Activated naive CD4-positive, alpha-beta T cell treated with anti-CD3 and anti-CD28 coated beads, Interleukin-2, amount 10 ng/mL, durations not matched to agents 7 days and 5 days (primary cell): Measurements from ENCODE around the gene PTGES2.

Experiments
- CTCF ChIA-PET: fragments of 350-600 bp; sonication (Branson Sonifier 250); formaldehyde crosslinking; loops from one replicate; lab custom pipeline; 2021; ENCODE audit warnings: antibody characterized with exemption; lab: Charles Lee
- DNase-seq: peaks from one replicate; pipeline ENCODE4 v3.0.0-alpha.2; 2020
- H3K27ac Mint-ChIP-seq: one replicate; pipeline ENCODE4 v1.8.0; 2021; ENCODE audit warnings: mild to moderate bottlenecking, moderate library complexity, mixed read lengths
- H3K27me3 Mint-ChIP-seq: one replicate; pipeline ENCODE4 v1.8.0; 2021; ENCODE audit warnings: mild to moderate bottlenecking, mixed read lengths
- H3K36me3 Mint-ChIP-seq: one replicate; pipeline ENCODE4 v1.8.0; 2021; ENCODE audit warnings: mixed read lengths
- H3K4me1 Mint-ChIP-seq: one replicate; pipeline ENCODE4 v1.8.0; 2021; ENCODE audit warnings: mixed read lengths
- H3K4me3 Mint-ChIP-seq: one replicate; pipeline ENCODE4 v1.8.0; 2021; ENCODE audit warnings: mild to moderate bottlenecking, moderate library complexity, mixed read lengths
- H3K9me3 Mint-ChIP-seq: one replicate; pipeline ENCODE4 v1.8.0; 2021; ENCODE audit warnings: mixed read lengths

PTGES2 gene

GRCh38 chr9:128161215-128161902 lies 33.8 kb upstream of the PTGES2 start:
- Mint-ChIP-seq H3K27ac (peak overlapping the region; percentile 93), H3K9me3 (no peaks in the 10 kb centered on the region), H3K27me3 (no peaks in the 10 kb centered on the region), H3K4me3 (peak overlapping the region; percentile 78), H3K36me3 (peaks cover 22% of the 10 kb centered on the region), H3K4me1 (peaks cover 24% of the 10 kb centered on the region)
- CTCF ChIA-PET = interaction anchor here (0.5 to 1.7 kb wide), 3 partner anchors 29 to 223 kb away, joined by 3 to 5 read pairs (median 3); partner anchors contain the start of gene CIZ1
- no peak for DNase-seq

DNA sequence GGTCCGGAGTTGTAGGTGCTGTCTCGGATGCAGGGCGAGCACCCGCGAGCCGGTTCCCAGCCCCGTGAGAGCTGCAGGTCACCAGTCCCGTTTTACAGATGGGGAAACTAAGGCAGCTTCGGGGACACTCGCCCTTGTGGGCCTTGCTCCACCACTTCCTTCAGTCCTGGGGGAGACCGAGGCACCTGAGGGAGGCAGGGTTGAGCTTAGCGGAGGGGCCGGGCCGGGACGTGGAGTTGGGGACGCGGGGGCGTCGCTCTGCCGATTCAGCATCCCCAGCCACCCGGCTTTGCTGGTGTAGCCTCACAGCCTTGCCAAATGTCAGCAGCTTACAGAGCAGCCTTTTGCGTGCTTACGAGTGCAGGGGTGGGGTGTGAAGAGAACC lies 33.1 kb upstream of the PTGES2 start:
- H3K4me3 Mint-ChIP-seq = peak overlapping the region; percentile 78

DNA sequence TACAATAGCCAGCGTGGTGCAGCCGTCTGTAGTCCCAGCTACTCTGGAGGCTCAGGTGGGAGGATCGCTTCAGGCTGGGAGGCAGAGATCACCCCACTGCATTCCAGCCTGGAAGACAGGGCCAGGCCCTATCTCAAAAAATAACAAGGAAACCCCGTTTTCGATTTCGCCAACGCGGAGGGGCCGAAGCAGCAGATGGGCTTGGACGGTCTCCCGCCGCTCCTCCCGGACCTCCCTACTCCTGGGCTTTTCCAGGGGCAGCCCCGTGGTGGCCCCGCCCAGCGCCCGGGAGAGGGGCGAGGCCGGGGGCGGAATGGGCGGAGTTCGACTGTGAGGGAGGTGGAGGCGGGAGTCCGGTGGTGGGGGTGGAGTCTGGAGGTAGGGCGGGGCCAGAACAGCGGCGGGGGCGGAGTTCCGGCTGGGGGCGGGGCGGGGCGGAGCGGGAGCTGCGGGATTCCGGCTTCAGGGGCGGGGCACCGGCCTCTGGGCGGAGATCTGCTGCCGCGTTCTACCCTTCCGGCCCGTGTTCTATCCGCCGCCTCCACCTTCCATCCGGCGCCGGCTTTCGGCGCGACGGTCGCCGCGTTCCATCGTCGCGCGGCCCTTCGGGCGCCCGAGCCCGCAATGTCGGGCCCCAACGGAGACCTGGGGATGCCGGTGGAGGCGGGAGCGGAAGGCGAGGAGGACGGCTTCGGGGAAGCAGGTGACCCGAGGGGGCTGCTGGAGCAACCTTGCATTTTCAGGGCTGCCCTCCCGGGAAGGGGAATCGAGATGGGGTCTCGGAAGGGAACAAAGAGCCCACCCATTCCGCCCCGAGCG lies 32.5 kb upstream of the PTGES2 start, which contains the start of gene BBLN:
BBLN (plus strand) TSS at position 482 of the 819 bp plus-strand sequence; CDS start at position 625, 143 bp downstream.
- peak within 1 kb of the TSS; percentile 78 for H3K4me3 Mint-ChIP-seq
- no peaks in the 10 kb centered on the region for H3K9me3 Mint-ChIP-seq

More for the DNA sequence above, 33.1 kb upstream of the PTGES2 start:
- CTCF ChIA-PET = interaction anchor here (0.6 to 1.7 kb wide), 3 partner anchors 30 to 181 kb away, joined by 3 to 5 read pairs (median 3); partner anchors contain the start of gene CIZ1
- Mint-ChIP-seq H3K4me1 (peaks cover 24% of the 10 kb centered on the region), H3K36me3 (peaks cover 19% of the 10 kb centered on the region), H3K27me3 (peaks cover 1% of the 10 kb centered on the region), H3K27ac (peak overlapping the region; percentile 93), H3K9me3 (no peaks in the 10 kb centered on the region)
- DNase-seq = peak; percentile 48

DNA sequence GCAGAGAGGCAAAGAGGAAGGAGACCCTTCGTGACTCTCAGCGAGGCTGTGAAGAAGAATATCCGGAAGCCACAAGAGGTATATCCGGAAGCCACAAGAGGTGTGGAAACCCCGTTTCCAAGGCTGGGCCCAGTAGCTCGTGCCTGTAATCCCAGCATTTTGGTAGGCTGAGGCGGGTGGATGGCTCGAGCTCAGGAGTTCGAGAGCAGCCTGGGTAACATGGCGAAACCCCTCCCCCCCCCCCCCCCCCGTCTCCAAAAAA lies 31.9 kb upstream of the PTGES2 start:
- Mint-ChIP-seq H3K27ac (peak overlapping the region; percentile 93), H3K4me3 (peak overlapping the region; percentile 78), H3K36me3 (peaks cover 17% of the 10 kb centered on the region), H3K9me3 (no peaks in the 10 kb centered on the region), H3K4me1 (peaks cover 24% of the 10 kb centered on the region), H3K27me3 (peaks cover 4% of the 10 kb centered on the region)
- peak; percentile 75 for DNase-seq
- CTCF ChIA-PET = interaction anchor here (0.9 to 1.9 kb wide), 5 partner anchors 9 to 249 kb away, joined by 3 to 4 read pairs (median 4); partner anchors contain the start of gene CIZ1

More for the DNA sequence above, 32.5 kb upstream of the PTGES2 start, which contains the start of gene BBLN:
- CTCF ChIA-PET = interaction anchor here (0.6 to 1.9 kb wide), 7 partner anchors 10 to 250 kb away, joined by 3 to 5 read pairs (median 4); partner anchors contain the start of gene CIZ1
- Mint-ChIP-seq H3K36me3 (peaks cover 19% of the 10 kb centered on the region), H3K27ac (peak within 1 kb of the TSS; percentile 93), H3K4me1 (peaks cover 24% of the 10 kb centered on the region), H3K27me3 (peaks cover 4% of the 10 kb centered on the region)
- peak; percentile 95 for DNase-seq

DNA sequence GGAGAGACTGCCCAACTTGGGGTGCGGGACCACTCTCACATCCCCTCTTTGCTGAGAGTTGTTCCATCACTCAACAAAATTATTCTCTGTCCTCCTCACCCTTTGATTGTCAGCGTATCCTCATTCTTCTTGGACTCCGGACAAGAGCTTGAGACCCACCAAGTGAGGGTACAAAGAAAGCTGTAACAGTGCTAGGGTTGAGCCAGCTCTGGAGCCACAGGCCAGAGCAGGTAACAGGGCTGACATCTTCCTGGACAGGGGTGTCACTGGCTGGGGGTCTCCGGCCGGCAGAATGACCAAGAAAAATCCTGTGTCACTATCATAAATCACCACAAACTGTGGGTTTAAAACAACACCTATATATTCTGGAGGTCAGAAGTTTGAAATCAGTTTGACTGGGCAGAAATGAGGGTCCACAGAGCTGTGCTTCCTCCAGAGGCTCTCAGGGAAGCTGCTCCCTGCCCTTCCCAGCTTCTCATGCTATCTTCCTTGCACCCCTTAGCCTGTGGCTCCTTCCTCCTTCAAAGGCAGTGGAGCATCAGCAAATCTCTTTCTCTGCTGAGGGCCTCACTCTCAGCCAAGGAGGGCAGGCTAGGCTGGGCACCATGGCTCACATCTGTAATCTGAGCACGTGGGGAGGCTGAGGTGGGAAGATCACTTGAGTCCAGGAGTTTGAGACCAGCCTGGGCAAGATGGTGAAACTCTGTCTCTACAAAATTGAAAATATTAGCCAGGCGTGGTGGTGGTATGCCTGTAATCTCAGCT lies 28.4 kb upstream of the PTGES2 start:
- peaks cover 9% of the 10 kb centered on the region for H3K4me1 Mint-ChIP-seq
- no peak overlapping the region for H3K27ac Mint-ChIP-seq
- CTCF ChIA-PET = interaction anchor here (1.4 kb wide), 1 partner anchor 30 kb away, joined by 6 read pairs; no protein-coding TSS in a partner anchor
- H3K36me3 Mint-ChIP-seq = no peaks in the 10 kb centered on the region
- no peak overlapping the region for H3K4me3 Mint-ChIP-seq
- H3K27me3 Mint-ChIP-seq = peaks cover 17% of the 10 kb centered on the region
- no peaks in the 10 kb centered on the region for H3K9me3 Mint-ChIP-seq
- no peak for DNase-seq

GRCh38 chr9:128153947-128154695 lies 26.6 kb upstream of the PTGES2 start:
- no peak for DNase-seq
- Mint-ChIP-seq H3K9me3 (no peaks in the 10 kb centered on the region), H3K36me3 (no peaks in the 10 kb centered on the region), H3K4me3 (no peak overlapping the region), H3K27me3 (peaks cover 29% of the 10 kb centered on the region), H3K27ac (no peak overlapping the region), H3K4me1 (peaks cover 2% of the 10 kb centered on the region)
- CTCF ChIA-PET = no interaction called here

DNA sequence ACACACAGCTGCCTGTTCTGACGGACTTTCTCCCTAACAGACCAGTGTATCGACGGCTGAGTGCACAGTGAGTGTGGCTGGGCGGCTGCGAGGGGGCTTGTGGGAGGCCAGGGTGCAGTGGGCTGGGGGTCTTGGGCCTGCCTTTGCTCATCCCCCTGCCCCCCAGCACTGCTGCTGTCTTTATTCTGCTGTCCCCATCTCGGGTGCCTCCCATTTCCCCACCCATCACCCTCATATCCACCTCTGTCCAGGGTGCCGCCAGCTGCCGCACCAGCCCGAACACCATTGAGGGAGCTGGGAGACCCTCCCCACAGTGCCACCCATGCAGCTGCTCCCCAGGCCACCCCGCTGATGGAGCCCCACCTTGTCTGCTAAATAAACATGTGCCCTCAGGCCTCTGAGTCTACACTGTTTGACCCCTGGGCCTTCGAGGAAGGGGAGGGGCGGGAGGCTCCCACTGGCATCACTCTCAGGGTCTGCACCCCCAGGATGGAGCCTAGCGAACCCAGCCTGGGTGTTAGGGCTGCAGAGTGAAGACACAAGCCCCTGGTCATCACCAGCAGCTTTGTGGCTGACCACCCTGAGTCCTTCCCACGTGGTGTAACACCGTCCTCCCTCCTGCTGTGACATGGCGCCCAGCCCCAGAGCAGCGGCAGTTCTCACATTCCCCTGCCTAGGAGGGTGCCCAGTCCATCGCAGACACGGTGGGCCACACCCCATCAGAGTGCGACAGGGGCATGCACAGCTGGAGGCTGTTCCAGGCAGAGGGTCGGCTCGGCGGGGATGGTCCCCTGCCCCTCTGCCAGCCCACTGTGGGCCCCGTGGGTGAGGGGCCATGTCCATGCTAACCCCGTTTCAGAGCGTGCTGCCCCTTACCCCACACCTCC lies 25.8 kb upstream of the PTGES2 start:
- CTCF ChIA-PET = no interaction called here
- H3K4me3 Mint-ChIP-seq = no peak overlapping the region
- no peaks in the 10 kb centered on the region for H3K4me1 Mint-ChIP-seq
- H3K36me3 Mint-ChIP-seq = no peaks in the 10 kb centered on the region
- no peak for DNase-seq
- H3K27ac Mint-ChIP-seq = no peak overlapping the region
- no peaks in the 10 kb centered on the region for H3K9me3 Mint-ChIP-seq
- peaks cover 34% of the 10 kb centered on the region for H3K27me3 Mint-ChIP-seq

DNA sequence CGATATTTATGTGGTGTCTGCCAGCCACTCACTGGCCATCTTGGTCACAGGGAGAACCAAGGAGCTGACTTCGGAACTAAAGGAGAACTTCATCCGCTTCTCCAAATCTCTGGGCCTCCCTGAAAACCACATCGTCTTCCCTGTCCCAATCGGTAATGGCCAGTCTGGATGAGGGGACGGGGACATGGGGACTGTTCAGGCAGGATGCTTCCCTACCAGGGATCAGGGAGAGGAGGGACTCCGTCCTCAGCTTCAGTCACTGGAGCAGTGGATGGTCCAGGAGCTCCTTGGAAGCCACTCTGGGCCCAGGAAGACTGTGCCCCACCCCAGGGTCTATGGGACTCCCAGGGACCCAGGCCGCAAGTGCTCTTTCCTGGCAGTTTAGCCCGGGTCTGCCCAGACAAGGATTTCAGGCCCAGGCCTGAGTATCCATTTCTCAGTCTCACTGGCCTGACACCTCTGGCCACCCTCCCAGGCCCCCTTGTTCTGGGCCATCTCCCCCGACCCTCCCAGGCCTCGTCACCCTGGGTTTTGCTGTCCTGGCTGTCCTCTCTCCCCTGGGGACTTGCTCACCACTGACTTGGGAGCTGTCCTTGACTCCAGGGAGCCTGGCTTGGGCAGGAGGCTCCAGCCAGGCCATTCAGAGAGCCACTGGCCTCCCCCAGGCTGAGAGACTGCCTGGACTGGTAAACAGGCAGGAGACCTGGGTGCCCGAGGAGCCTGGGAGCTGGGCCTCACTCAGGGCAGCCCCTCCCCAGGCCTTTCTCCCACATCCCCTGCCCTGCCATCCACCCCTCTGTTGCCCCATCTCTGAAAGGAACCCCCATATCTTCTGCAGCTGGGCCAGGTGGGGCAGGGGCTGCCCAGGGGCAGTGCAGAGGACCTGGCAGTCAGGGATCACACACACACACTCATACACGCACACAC lies 24.9 kb upstream of the PTGES2 start:
- no peak for DNase-seq
- Mint-ChIP-seq H3K4me1 (no peaks in the 10 kb centered on the region), H3K27ac (no peak overlapping the region), H3K36me3 (no peaks in the 10 kb centered on the region), H3K9me3 (no peaks in the 10 kb centered on the region), H3K4me3 (no peak overlapping the region), H3K27me3 (peaks cover 40% of the 10 kb centered on the region)
- CTCF ChIA-PET = interaction anchor here (1.3 kb wide), 1 partner anchor 15 kb away, joined by 6 read pairs; no protein-coding TSS in a partner anchor

DNA sequence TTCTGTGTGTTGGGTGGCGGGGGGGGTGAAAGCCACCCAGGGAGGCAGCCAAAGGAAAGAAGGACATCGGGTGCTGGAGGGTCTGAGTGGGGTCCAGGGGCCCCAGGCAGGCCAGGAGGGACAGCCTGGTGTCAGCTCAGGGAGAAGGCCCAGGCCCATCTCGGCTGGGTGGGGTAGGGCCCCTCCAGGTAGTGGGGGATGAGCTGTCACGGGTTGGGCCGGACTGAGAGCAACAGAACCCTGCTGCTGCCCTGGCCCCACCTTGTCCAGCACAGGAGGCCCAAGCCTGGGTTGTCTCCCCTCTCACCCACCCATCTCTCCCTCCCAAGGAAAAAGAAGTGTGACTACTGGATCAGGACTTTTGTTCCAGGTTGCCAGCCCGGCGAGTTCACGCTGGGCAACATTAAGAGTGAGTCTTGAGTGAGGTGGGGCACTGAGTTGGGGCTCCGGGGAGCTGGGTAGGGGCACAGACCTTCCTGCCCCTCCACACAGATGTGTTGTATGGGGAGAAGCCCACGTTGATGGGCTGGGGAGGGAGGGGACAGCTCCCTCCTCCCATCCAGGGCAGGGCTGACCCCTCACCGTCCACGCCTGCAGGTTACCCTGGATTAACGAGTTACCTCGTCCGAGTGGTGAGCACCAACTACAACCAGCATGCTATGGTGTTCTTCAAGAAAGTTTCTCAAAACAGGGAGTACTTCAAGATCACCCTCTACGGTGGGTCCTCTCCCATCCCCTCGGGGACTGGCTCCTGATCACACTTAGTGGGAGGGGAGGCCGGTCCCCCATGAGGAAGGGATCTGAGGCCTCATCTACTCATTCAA lies 24.0 kb upstream of the PTGES2 start:
- CTCF ChIA-PET = interaction anchor here (0.9 to 1.3 kb wide), 3 partner anchors 15 to 44 kb away, joined by 3 to 6 read pairs (median 3); no protein-coding TSS in a partner anchor
- Mint-ChIP-seq H3K27ac (no peak overlapping the region), H3K4me1 (no peaks in the 10 kb centered on the region)

DNA sequence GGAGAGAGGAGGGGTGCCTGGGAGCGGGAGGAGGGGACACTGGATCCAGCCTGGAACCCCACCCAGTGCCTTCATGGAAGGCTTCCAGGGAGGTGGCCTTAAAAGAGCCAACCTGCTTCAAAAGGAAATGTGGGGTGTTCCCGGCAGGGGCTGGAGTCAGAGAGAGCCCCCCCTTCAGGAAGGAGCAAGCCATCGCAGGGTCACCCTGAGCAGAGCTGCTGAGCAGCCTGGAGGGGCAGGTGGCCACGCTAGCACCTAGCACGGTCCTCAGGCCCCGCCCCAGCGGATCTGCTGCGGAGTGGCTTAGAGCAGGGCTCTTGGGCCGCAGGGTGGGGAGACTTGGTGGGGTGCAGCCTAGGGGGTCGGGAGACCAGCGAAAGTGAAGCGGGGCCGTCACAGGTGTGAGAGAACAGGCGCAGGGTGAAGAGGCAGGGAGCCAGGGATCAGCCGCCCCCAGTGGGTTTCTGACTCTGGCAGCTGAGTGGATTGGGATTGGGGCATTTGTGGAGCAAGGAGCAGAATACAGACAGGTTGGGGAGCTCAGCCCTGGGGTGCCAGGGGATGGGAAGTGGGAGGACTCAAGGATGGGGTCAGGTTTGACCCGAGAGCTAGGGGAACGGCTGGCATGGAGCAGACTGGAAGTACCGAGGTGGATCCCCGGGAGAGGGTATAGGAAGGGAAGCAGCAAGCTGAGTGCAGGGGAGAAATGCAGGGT lies 23.2 kb upstream of the PTGES2 start:
- peaks cover 47% of the 10 kb centered on the region for H3K27me3 Mint-ChIP-seq
- peak; percentile 42 for DNase-seq

More for the DNA sequence above, 24.0 kb upstream of the PTGES2 start:
- Mint-ChIP-seq H3K4me3 (no peak overlapping the region), H3K27me3 (peaks cover 43% of the 10 kb centered on the region), H3K9me3 (no peaks in the 10 kb centered on the region), H3K36me3 (no peaks in the 10 kb centered on the region)
- no peak for DNase-seq

More for the DNA sequence above, 23.2 kb upstream of the PTGES2 start:
- Mint-ChIP-seq H3K36me3 (no peaks in the 10 kb centered on the region), H3K9me3 (no peaks in the 10 kb centered on the region), H3K4me3 (no peak overlapping the region), H3K27ac (peak overlapping the region; percentile 34), H3K4me1 (no peaks in the 10 kb centered on the region)
- CTCF ChIA-PET = interaction anchor here (0.9 to 1.4 kb wide), 4 partner anchors 9 to 45 kb away, joined by 3 to 4 read pairs (median 3); no protein-coding TSS in a partner anchor
